NCI-H510A (cell line): ENCODE results near the gene KCNIP3.

Experiments
- DNase-seq: peaks from one replicate; lab custom pipeline; 2025; lab: John Stamatoyannopoulos, UW

The KCNIP3 gene

GRCh38 chr2:95312543-95313201, 15.5 kb downstream of the KCNIP3 start:
- DNase-seq, result no peak

- no peak for DNase-seq
These were observed 16.4 kb downstream of the KCNIP3 start for GRCh38 chr2:95313296-95314131.

GRCh38 chr2:95314598-95314963, 17.4 kb downstream of the KCNIP3 start:
- DNase-seq, result no peak

- DNase-seq, result no peak
These were observed 17.9 kb downstream of the KCNIP3 start for GRCh38 chr2:95314964-95315611.

- DNase-seq, result no peak
These were observed 18.8 kb downstream of the KCNIP3 start for GRCh38 chr2:95315801-95316411.

GRCh38 chr2:95316466-95317122, 19.4 kb downstream of the KCNIP3 start:
- DNase-seq, result no peak

- no peak for DNase-seq
These were observed 20.0 kb downstream of the KCNIP3 start for GRCh38 chr2:95317123-95317500.

- no peak for DNase-seq
These were observed 20.7 kb downstream of the KCNIP3 start for GRCh38 chr2:95317665-95318425.

- DNase-seq, result no peak
These were observed 21.5 kb downstream of the KCNIP3 start for GRCh38 chr2:95318431-95319220.

- no peak for DNase-seq
These were observed 22.6 kb downstream of the KCNIP3 start for GRCh38 chr2:95319481-95320343.

- no peak for DNase-seq
These were observed 23.2 kb downstream of the KCNIP3 start for GRCh38 chr2:95320344-95320712.

GRCh38 chr2:95320986-95321767, 24.0 kb downstream of the KCNIP3 start:
- DNase-seq, result no peak

GRCh38 chr2:95323347-95324155, 26.4 kb downstream of the KCNIP3 start:
- DNase-seq, result no peak

GRCh38 chr2:95325026-95325425, 27.9 kb downstream of the KCNIP3 start:
- no peak for DNase-seq

- no peak for DNase-seq
These were observed 28.7 kb downstream of the KCNIP3 start for GRCh38 chr2:95325590-95326432.

GRCh38 chr2:95326433-95327140, 29.4 kb downstream of the KCNIP3 start:
- DNase-seq, result no peak
